Non-pigmented ciliary epithelial cell (primary cell): ENCODE measurements around the gene UBA3.

ENCODE experiments used
- DNase-seq: peaks from one replicate; pipeline ENCODE4 v3.0.0-alpha.2; 2010; ENCODE audit warnings: low read depth

UBA3 gene

DNA sequence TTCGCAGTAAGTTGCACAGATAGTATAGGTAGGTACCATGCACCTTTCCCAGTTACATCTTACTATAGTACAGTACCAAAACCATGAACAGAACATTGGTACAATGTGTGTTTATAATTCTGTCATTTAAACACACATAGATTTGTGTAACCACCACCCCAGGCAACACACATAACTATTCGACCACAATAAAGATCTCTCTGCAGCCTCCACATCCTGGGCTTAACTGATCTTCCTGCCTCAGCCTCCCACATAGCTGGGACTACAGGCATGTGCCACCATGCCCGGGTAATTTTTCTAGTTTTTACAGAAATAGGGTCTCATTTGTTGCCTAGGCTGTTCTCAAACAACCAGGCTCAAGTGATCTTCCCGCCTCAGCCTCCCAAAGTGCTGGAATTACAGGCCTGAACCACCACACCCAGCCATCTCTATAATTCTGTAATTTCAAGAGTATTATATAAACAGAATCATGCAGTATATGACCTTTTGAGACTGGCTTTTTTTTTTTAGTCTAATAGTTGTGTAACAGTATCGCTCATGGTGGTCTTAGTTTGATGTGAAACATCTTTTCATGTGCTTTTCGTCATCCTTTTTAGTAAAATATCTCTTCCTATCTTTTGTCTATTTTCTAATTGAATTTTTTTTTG is 14.7 kb downstream of the UBA3 start:
- no peak for DNase-seq

DNA sequence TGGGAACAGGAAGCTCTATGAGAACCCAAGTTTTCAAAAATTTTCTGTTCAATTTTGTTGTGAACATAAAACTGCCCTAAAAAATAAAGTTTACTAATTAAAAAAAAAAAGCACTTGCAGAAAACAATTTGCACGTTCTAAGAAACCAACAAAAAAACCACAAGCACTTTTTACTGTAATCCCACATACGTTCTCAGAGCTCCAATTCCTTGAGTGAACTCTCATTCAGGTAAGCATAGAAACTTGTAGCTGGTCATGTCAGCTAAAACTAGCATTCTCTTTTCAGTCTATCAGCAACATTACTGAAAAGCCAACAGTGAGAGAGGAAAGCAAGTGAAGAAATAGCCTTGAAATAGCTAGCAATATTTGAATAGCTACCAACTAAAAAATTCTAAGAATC is 16.5 kb downstream of the UBA3 start:
- DNase-seq, result no peak

DNA sequence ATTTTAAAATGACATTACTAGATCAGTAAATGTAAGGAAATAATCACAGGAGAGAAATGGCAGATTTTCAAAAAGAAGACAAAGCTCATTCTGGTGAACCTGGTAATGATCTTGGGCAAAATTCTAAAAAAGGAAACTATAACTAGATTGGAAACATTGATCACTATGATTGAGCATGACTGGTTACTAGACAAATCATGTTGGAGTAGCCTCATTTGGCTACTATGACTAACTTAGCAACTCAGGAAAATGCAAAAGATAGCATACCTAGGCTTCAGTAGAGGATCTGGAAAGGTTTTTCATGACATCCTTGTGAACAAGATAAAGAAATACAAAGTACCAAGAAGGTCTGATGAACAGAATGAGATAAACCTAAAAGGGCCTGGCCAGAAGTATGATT is 20.5 kb downstream of the UBA3 start:
- no peak for DNase-seq

DNA sequence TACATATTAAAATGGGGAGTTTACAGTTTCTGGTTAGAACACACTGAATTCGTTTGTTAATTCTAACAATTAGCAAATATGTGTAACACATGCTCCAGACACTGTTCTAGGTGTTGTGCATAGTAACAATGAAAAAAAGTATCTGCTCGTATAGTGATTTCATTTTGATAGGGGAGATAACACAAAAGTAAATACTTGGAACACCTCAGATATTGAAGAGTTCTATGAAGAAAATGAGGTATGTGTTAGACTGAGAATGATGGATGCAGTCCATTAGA is 21.3 kb downstream of the UBA3 start:
- DNase-seq, result no peak

DNA sequence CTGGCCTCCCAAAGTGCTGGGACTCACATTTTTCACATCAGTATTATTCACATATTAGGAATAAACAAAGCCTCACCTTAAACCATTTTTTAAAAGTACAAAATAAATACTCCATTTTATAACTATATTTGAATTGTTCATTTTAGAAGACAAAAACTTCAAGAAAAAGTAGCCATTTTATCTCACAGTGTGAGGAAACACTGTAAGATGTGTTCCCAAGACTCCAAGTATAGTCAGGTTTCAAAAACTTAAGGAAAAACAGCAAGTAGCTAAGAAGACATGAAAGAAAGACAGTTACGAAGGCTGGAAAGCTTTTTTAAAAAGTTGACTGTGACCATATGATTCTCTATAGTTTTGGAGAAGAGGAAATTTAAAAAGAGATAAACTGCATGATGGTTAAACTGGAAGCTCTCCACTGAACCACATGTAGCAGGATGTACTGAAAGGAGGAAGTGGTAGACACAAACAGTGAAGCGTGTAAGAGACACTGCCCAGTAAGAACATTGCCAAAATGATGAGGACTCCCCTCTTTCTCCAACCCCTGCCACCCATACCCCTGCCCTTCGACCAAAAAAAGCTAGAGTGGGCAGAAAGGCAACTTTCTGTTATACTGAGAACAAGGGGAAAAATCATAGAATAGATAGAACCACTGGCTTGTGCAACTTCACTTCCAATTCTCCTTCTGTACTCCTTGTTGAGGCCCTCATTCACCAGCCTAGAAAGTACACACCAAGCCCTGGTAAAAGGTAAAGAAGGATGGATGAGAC is 21.8 kb downstream of the UBA3 start:
- DNase-seq, result no peak

DNA sequence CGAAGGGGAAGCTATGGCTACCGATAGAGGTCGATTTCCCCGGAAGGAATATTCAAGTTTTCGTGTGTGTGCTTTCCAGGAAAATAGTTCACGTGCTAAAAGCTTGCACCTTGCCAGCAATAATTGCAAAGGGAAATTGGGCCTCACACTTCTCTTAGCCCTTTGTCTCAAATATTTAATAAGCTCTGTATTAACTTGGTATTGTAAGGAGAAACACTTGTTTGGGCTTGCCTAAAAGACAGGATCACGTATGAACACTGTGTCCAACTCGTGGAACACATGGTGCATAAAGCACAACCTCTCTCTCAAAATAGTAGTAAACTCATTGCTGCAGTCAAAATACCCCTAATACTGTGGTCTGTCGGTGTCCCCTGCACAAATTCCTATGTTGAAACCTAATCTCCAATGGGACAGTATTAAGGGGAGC is 27.7 kb downstream of the UBA3 start:
- DNase-seq, result no peak

- DNase-seq, result peak; percentile 97
Measured at GRCh38 chr3:69051756-69052471, 28.3 kb downstream of the UBA3 start, which contains the start of gene TMF1. TSS of gene TMF1 (minus strand) at chr3:69052333. CDS start at chr3:69052086, 247 bp downstream.

DNA sequence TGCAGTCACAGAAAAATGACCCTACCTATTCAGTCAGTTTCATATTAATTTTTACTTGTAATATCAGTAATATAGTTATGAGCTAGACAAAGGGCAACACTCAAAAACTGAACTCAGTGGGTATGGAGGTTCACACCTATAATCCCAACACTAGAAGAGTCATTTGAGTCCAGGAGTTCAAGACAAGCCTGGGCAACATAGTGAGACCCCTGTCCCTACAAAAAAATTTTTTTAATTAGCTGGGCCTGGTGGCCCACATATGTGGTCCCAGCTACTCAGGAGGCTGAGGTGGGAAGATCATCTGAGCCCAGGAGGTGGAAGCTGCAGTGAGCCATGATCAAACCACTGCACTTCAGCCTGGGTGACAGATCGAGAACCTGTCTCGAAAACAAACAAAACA is 31.2 kb downstream of the UBA3 start:
- DNase-seq, result no peak

DNA sequence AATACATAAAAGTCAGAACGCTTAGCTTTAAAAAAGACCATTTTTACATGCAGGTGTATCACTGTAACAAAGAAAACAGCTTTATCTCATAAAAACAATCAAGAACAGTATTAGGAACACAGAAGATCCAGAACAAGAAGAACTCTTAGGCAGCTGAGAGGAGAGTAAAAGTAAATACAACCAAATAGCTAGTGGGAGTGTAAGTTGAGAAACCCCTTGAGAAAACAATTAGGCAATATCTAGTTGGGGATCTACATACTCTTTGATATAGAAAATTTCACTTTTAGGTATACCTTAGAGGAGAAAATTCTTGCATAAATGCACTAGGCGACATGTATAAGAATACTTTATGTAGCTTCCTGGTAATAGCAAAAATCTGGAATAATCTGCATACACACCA is 35.6 kb downstream of the UBA3 start:
- DNase-seq, result no peak

DNA sequence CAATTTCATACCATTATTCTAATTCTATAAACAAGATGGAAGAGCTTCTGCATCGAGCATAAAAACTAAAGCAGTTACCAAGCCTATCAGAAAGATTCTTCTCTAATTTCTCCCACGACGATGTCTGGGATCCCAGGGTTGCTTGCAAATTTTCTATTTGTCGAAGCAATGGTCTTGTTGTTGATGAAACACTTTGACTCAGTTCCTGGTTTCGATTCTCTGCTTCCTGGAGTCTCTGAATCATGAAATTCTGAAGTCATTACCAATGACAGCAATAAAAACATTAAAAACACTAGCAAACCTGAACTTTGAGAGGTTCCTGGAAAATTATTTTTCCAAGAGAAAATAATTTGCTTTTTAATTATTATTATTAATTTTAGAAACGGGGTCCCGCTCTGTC is 46.7 kb downstream of the UBA3 start:
- DNase-seq, result no peak

DNA sequence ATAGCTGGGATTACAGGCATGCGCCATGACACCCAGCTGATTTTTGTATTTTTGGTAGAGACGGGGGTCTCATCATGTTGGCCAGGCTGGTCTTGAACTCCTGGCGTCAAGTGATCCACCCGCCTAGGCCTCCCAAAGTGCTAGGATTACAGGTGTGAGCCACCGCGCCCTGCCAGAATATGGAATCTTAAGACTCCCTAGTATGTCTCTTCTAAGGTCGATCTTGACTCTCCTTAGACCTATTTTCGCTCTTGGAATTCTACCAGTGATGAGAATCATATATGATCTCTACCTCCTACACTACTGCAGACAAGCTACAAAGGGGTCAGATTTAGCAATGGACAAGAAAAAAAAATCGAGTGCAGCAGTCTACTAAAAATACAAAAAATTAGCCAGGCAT is 47.4 kb downstream of the UBA3 start:
- DNase-seq, result no peak

DNA sequence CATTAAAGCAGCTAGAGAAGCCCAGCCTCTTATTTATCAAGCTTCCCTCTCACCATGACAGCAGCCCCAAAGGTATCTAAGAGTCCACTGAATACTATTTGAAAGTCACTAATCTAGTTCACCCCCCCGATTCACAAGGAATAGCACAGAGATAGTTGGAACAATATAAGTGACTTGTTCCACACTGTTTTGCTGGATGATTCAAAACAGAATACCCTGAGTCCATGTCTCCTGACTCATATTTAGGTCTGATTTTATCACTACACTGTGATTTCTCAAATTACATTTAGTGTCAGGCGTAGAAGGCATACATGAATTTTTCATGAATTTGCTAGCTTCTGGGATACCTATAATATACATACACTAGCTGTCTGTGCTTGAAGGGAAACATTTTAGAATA is 48.0 kb downstream of the UBA3 start:
- DNase-seq, result no peak

DNA sequence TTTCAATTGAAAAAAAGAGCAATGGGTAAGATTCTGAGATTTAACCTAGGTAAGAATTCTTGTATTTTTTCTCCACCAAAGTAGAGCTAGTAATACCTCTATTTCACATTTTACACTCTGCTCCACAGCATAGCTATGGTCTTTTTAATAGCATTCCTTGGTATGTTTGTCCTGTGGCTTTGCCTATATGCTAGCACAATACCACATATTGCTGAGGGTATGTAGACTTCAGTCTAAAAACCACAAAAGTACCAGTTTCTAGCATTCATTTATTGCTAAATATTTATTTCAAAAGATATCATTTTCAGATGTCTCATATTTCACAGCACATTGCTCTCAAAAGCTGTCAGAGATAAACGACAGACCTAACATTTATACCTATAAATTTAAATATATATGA is 48.5 kb downstream of the UBA3 start:
- DNase-seq, result no peak

DNA sequence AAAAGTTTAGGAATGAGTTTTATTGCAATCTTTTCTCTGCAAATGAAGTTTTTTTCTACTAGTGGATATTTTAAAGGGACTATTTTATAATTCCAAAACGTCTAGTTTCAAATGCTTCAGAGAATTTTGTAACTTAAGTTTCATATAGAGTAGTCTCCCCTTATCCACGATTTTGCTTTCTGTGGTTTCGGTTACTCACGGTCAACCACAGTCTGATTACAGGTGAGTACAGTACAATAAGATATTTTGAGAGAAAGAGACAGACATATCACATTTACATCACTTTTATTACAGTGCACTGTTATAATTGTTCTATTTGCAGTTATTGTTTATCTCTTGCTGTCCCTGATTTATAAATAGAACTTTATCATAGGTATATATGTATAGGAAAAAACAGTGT is 59.3 kb downstream of the UBA3 start:
- no peak for DNase-seq

DNA sequence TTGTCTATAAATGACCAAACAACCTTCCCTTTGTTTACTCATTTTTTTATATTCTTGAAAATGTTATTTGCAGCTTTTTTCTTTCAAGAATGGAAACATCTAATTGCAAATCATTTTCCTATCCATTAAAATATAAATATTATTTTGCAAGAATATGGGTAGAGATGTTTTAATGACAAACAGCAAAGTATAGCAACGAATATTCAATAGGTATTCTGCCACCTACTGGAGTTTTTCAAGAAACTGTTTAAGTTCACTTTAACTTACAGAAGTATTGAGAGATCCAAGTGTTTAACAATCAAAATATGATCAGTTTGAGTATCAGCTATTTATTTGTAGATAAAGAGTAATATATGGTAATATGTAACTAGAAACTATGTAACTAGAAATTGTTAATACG is 59.7 kb downstream of the UBA3 start:
- no peak for DNase-seq

DNA sequence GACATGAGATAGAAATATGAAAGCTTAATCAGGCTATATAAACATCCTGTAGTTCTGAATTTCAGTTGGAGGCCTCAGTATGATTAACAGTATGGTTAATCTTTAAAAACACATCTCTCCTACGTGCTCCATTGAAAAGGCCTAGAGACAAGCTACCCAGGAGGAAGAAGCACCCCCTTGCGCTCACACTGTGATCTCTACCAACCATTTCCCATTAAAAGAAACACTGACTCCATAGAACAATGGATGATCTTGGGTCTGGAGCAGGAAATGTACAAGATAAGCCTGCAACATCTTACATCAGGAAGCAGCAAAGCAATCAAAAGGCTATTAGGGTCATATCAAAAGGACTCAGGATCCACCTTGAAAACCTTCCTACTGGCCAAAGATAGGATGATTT is 63.3 kb downstream of the UBA3 start:
- no peak for DNase-seq

DNA sequence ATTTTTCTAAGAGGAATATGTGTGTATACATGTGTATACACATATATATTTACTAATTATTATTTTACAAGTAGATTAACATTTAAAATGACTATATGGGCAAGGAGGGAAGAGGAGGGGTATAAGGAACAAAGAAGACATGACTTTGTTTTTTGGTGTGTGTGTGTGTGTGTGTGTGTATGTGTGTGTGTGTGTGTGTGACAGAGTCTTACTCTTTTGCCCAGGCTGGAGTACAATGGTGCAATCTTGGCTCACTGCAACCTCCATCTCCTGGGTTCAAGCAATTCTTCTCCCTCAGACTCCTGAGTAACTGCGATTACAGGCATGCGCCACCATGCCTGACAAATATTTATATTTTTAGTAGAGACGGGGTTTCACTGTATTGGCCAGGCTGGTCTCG is 64.1 kb downstream of the UBA3 start:
- DNase-seq, result no peak

GRCh38 chr3:69014022-69014580 is 66.1 kb downstream of the UBA3 start:
- DNase-seq, result no peak

GRCh38 chr3:69013253-69014021 is 66.7 kb downstream of the UBA3 start, which contains the start of gene EOGT:
TSS of gene EOGT (minus strand) at chr3:69013684. CDS start at chr3:69009846, 3,838 bp downstream.
- no peak for DNase-seq

GRCh38 chr3:69012800-69013252 is 67.3 kb downstream of the UBA3 start:
- DNase-seq, result no peak

DNA sequence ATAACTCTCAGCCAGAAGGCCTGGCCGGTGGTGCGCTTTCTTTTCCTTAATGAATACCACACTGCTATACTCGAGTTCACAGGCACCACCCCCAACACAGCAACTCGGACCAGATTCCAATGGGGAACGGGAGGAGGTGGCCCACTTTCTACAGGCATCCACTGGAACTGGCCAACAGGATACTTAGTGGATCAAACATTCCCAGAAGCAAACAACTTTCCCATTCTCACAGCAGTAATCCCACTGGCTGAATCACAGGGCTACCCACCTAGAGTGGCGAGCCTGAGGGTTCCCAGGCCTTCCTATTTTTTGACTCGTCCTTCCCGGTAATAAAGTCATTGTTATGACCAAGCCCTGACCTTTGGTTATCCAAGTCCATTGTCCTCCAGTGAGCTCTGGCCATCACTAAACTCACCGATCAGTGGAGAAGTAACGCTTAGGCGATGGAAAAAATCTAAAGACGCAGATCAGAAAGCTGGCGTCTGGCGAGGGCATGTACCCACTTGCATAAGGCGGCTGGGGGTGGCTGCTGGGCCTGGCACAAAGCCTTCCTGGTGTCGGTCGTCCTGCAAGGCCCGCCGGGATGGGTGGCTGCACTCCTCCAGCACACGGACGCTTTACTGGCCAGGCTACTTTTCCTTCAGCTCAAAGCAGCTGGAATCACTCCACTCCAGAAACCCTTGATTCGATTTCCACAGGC is 67.9 kb downstream of the UBA3 start:
- no peak for DNase-seq
